H1 (cell line): ENCODE data around the gene NCAPD2. TPM values are rescaled to one million over a fixed set of nuclear protein-coding genes. Genes with fewer than 3 reads are reported as not detected.

Experiments
- SIN3A ChIP-seq, 2 experiments: IDR thresholded peaks in 1 of 2; conservative IDR thresholded peaks in 1 of 2; 2 replicates each; pipeline ENCODE4 v1.6.1; 2011 to 2012; ENCODE audit warnings: low read length in 2 of 2, improper control_type of control experiment in 1 of 2, low read depth in 1 of 2, mild to moderate bottlenecking in 1 of 2
- SIX5 ChIP-seq: IDR thresholded peaks from 2 replicates; pipeline ENCODE4 v1.6.1; 2011; ENCODE audit warnings: mild to moderate bottlenecking, low read depth, low read length
- polyA plus RNA-seq, 7 experiments: library from polyadenylated mRNA; depleted of rRNA in 3 of 7; stranded (reverse) in 5 of 7; unstranded in 2 of 7; fragments of >200 nt in 5 of 7; fragments of 200-250 nt in 2 of 7; gene quantifications; 1 replicate in 5 of 7; 2 replicates in 1 of 7; 4 replicates in 1 of 7; pipeline versions ENCODE4 v1.2.1 to v1.2.3, GENCODE V29; 2011 to 2013; ENCODE audit warnings: missing spikeins in 2 of 7, mixed read lengths in 2 of 7
- total RNA-seq: library from RNA; stranded (reverse); fragmentation: NEBNext Ultra II Directional; extraction: Animal tissue kit (Norgen Biotek cat#: 25700); gene quantifications from 2 replicates; pipeline ENCODE4 v1.2.1, GENCODE V29; 2021

NCAPD2 gene
- total and polyA plus RNA-seq, 2 of the 8 experiments (the other 6 are each of a cell fraction or from before 2014, with no cell fraction given) = 55.8 to 132 TPM

DNA sequence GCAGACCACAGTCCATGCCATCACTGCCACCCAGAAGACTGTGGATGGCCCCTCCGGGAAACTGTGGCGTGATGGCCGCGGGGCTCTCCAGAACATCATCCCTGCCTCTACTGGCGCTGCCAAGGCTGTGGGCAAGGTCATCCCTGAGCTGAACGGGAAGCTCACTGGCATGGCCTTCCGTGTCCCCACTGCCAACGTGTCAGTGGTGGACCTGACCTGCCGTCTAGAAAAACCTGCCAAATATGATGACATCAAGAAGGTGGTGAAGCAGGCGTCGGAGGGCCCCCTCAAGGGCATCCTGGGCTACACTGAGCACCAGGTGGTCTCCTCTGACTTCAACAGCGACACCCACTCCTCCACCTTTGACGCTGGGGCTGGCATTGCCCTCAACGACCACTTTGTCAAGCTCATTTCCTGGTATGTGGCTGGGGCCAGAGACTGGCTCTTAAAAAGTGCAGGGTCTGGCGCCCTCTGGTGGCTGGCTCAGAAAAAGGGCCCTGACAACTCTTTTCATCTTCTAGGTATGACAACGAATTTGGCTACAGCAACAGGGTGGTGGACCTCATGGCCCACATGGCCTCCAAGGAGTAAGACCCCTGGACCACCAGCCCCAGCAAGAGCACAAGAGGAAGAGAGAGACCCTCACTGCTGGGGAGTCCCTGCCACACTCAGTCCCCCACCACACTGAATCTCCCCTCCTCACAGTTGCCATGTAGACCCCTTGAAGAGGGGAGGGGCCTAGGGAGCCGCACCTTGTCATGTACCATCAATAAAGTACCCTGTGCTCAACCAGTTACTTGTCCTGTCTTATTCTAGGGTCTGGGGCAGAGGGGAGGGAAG is 43.9 kb downstream of the NCAPD2 start (continued):
- TF ChIP-seq SIN3A (conservative IDR thresholded peaks at IDR 0.05 in 1 of 2, IDR thresholded peaks at IDR 0.05 in 1 of 2; ENCODE audit: low read depth in 1 of 2, low read length in 2 of 2) (peak; percentile 38 to 83; a peak in 3 of 4 replicates), SIX5 (peak; percentile 47; the same call in 1 of the 2 replicates)
